Measurements from ENCODE around the gene CDKN1B.
A peak's percentile ranks its signal among the peaks of the same experiment; 100 is the strongest.

DNA sequence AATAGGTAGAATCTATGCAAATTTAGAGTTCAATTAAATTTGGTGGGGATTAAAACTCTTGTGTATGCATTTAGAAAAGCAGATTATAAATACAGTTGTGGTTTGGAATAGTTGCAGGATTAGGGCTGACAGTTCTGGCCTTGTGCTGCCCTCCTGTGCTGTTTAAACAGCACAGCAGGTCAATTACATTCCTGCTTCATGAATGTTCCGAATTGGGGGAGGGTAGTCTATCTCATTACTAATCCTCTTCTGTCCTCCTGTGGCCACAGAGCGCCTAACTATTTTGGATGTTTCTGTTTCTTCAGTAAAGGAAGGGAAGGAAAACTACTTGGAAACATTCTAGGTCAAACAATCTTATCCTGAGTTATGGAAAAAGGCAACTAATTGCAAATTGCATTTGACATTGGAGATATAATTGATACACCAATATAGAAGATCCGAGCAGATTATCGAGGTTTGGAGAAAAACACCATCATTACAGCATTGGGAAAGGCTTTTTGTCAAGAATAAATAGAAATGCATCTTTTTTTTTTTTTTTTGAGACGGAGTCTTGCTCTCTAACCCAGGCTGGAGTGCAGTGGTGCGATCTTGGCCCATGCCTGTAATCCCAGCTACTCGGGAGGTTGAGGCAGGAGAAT, 12.5 kb upstream of the CDKN1B start:
- TF ChIP-seq, protein P1, sequence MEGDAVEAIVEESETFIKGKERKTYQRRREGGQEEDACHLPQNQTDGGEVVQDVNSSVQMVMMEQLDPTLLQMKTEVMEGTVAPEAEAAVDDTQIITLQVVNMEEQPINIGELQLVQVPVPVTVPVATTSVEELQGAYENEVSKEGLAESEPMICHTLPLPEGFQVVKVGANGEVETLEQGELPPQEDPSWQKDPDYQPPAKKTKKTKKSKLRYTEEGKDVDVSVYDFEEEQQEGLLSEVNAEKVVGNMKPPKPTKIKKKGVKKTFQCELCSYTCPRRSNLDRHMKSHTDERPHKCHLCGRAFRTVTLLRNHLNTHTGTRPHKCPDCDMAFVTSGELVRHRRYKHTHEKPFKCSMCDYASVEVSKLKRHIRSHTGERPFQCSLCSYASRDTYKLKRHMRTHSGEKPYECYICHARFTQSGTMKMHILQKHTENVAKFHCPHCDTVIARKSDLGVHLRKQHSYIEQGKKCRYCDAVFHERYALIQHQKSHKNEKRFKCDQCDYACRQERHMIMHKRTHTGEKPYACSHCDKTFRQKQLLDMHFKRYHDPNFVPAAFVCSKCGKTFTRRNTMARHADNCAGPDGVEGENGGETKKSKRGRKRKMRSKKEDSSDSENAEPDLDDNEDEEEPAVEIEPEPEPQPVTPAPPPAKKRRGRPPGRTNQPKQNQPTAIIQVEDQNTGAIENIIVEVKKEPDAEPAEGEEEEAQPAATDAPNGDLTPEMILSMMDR (IDR thresholded peaks at IDR 0.05 in 4 of 5, conservative IDR thresholded peaks at IDR 0.05 in 1 of 5): peak; percentile 75 to 98 (median 83)
- TF ChIP-seq POLR2A (IDR thresholded peaks at IDR 0.05): no peak
